Frontal cortex (tissue), 4 donors: ENCODE data around the gene CYP11A1. TPM values are rescaled to one million over a fixed set of nuclear protein-coding genes. Genes with fewer than 3 reads are reported as not detected.
A peak's percentile ranks its signal among the peaks of the same experiment; 100 is the strongest.

Experiments used
- DNase-seq, 2 donors: peaks; one replicate each; pipeline ENCODE4 v3.0.0; 2012; ENCODE audit warnings: low spot score in 2 of 2
- FAIRE-seq: peaks from 2 replicates; lab custom pipeline; 2012; peaks lifted over from hg19 to GRCh38; lab: Jason Lieb, UNC
- total RNA-seq: library from RNA; depleted of rRNA; stranded (reverse); fragments of >200 nt; gene quantifications from one replicate; pipeline ENCODE4 v1.2.3, GENCODE V29; 2014
- donor health status: control.
- donor health status: control.
- donor health status: control.

CYP11A1 gene
- total RNA-seq, 1 donor from 2014 or later: not detected

GRCh38 chr15:74333093-74333492 is 34.4 kb downstream of the CYP11A1 start:
- FAIRE-seq (no peak), DNase-seq (no peak)

DNA sequence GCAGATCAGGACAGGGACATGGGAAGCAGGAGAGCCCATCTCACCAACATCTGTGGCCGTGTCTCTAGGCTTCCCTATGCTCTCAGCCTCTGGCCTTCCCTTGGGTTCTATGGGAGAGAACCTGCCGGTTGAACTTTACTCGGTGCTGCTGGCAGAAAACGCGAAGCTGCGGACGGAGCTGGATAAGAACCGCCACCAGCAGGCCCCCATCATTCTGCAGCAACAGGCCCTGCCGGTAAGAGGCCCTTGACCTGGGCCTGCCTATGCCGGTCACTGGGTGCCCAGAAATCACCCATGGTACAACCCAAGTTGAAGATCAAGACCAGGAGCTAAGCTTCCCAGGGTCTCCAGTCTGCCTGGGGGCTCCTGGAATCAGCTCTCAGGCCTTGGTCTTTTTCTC is 34.8 kb downstream of the CYP11A1 start:
- DNase-seq (no peak), FAIRE-seq (no peak)

- DNase-seq (no peak), FAIRE-seq (no peak)
Observed at GRCh38 chr15:74332011-74332410, 35.4 kb downstream of the CYP11A1 start.

DNA sequence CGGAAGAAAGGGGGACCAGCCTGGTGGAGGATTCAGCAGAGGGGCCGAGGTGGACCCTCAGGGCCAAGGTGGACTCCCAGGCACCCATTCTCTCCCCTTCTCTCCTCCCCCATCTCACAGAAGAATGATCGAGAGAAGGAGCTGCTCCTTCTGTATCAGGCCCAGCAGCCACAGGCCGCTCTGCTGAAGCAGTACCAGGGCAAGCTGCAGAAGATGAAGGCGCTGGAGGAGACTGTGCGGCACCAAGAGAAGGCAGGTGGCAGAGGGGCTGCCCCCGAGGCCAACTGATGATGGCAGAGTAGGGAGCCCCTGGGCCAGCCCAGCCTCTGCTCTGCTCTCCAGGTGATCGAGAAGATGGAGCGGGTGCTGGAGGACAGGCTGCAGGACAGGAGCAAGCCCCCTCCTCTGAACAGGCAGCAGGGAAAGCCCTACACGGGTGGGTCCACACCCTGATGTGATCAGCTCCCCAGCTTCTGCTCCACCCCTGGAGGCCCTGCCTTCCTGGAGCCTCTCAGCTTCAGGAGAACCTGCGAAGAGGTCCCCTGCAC is 36.5 kb downstream of the CYP11A1 start:
- DNase-seq: no peak
- FAIRE-seq: no peak

GRCh38 chr15:74328331-74329056 is 39.0 kb downstream of the CYP11A1 start:
- DNase-seq (no peak), FAIRE-seq (no peak)

- FAIRE-seq: no peak
Observed at GRCh38 chr15:74327756-74328155, 39.7 kb downstream of the CYP11A1 start.

GRCh38 chr15:74326746-74327145 is 40.7 kb downstream of the CYP11A1 start:
- DNase-seq (no peak), FAIRE-seq (no peak)

More at GRCh38 chr15:74327756-74328155, 39.7 kb downstream of the CYP11A1 start:
- no peak for DNase-seq

DNA sequence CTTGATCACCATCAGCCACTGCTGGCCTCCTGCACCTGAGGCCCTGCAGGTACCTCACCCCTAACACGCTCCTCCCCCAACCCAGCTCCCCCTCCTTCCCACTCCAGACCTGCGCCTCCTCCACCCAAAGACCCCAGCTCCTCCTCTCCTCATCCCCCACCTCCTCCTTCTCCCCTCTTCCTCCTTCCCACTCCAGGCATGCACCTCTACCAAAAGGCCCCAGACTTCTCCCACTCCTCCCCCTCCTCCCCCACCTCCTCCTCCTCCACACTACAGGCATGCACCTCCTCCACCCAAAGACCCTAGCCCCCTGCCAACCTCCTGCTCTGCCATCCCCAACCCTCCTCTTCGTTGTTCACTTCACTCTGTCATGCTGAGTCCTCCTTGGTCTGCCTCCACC is 42.7 kb downstream of the CYP11A1 start:
- DNase-seq: no peak
- no peak for FAIRE-seq

- FAIRE-seq: no peak
Observed at GRCh38 chr15:74322558-74323180, 44.8 kb downstream of the CYP11A1 start.

GRCh38 chr15:74320352-74321247 is 46.8 kb downstream of the CYP11A1 start:
- DNase-seq (peak in 1 of 2 donors; percentile 56), FAIRE-seq (no peak)

More at GRCh38 chr15:74322558-74323180, 44.8 kb downstream of the CYP11A1 start:
- DNase-seq: peak; percentile 38 to 77

- FAIRE-seq (no peak), DNase-seq (no peak)
Observed at GRCh38 chr15:74319596-74320351, 47.7 kb downstream of the CYP11A1 start.

GRCh38 chr15:74319138-74319460 is 48.3 kb downstream of the CYP11A1 start:
- DNase-seq: no peak
- no peak for FAIRE-seq

- DNase-seq: no peak
- FAIRE-seq: no peak
Observed at GRCh38 chr15:74318376-74319137, 48.9 kb downstream of the CYP11A1 start.

GRCh38 chr15:74317820-74318375 is 49.5 kb downstream of the CYP11A1 start:
- FAIRE-seq: no peak
- no peak for DNase-seq

- FAIRE-seq: no peak
- no peak for DNase-seq
Observed at GRCh38 chr15:74316141-74316540, 51.3 kb downstream of the CYP11A1 start.

DNA sequence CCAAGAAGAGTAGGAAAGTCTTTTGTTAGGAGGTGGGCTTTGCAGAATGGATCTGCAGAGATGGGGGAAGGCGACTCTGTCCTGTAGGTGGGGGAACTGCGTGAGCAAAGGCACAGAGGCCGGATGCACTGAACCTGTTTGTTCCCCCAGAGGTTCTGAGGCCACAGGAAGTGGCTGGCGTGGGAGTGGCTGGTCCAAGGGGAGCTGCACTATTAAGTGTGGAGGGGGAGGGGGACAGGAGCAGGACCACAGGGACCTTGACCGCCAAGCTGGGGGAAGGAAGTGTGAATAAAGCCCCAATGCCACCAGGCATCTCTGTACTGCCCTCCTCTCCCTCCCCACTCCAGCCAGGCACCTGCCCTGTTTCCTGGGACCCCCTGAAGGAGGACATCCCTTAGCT is 51.8 kb downstream of the CYP11A1 start:
- FAIRE-seq (no peak), DNase-seq (no peak)

DNA sequence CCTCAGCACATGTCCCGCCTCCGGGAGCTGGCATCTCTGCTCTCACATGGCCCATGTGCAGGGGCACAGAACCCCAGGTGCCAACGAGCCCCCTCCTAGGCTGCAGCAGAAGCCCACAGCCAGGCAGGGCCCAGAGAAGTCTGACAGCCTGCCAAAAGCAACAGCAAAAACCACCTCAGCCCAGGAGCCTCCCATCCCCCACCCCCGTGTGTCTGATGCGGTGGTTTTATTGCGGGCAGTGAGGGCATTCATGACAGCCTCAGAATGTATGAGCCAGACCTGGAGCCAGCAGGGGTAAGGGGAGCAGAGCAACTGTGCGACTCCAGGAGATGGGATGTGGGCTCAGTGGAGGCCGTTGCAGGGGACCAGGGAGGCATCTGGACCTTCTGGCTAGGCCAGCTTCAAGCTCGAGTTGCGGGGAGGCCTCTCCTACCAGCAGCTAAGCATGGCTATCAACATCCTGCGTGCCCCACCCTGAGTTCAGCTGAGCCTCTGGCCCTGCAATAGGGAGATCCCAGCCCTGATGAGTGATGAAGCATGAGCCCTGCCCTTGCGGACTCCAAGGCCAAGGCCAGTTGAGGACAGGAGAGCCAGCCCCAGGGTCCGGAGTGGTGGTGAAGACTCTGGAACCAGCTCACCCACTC is 52.5 kb downstream of the CYP11A1 start:
- DNase-seq: no peak
- no peak for FAIRE-seq

DNA sequence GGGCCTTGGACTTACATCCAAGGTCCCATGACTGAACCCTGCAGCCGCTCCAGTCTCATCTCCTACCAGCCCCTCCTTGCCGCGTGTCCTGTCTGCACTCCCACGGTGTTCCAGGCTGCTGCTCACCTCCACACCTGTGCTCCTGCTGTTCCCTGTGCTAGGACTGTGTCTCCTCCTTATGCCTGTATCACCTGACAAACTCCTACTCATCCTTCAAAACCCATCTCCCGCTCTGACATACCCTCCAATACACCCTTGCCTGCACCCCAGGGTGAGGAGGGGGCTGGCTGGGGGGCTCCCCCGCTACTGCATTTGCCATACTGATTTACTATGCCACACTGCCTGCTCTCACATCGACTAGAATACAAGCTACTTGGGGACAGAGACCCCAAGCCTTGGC is 53.6 kb downstream of the CYP11A1 start:
- FAIRE-seq: no peak

More for the DNA sequence above, 53.6 kb downstream of the CYP11A1 start:
- DNase-seq: no peak
